Activated naive CD4-positive, alpha-beta T cell treated with anti-CD3 and anti-CD28 coated beads, Interleukin-2, amount 10 ng/mL, durations not matched to agents 7 days and 5 days (primary cell): ENCODE data around the gene RP9.

ENCODE experiments used
- CTCF ChIA-PET: fragments of 350-600 bp; sonication (Branson Sonifier 250); formaldehyde crosslinking; loops from one replicate; lab custom pipeline; 2021; ENCODE audit warnings: antibody characterized with exemption; lab: Charles Lee
- DNase-seq: peaks from one replicate; pipeline ENCODE4 v3.0.0-alpha.2; 2020
- H3K27ac Mint-ChIP-seq: one replicate; pipeline ENCODE4 v1.8.0; 2021; ENCODE audit warnings: mild to moderate bottlenecking, moderate library complexity, mixed read lengths
- H3K27me3 Mint-ChIP-seq: one replicate; pipeline ENCODE4 v1.8.0; 2021; ENCODE audit warnings: mild to moderate bottlenecking, mixed read lengths
- H3K36me3 Mint-ChIP-seq: one replicate; pipeline ENCODE4 v1.8.0; 2021; ENCODE audit warnings: mixed read lengths
- H3K4me1 Mint-ChIP-seq: one replicate; pipeline ENCODE4 v1.8.0; 2021; ENCODE audit warnings: mixed read lengths
- H3K4me3 Mint-ChIP-seq: one replicate; pipeline ENCODE4 v1.8.0; 2021; ENCODE audit warnings: mild to moderate bottlenecking, moderate library complexity, mixed read lengths
- H3K9me3 Mint-ChIP-seq: one replicate; pipeline ENCODE4 v1.8.0; 2021; ENCODE audit warnings: mixed read lengths

Gene RP9

DNA sequence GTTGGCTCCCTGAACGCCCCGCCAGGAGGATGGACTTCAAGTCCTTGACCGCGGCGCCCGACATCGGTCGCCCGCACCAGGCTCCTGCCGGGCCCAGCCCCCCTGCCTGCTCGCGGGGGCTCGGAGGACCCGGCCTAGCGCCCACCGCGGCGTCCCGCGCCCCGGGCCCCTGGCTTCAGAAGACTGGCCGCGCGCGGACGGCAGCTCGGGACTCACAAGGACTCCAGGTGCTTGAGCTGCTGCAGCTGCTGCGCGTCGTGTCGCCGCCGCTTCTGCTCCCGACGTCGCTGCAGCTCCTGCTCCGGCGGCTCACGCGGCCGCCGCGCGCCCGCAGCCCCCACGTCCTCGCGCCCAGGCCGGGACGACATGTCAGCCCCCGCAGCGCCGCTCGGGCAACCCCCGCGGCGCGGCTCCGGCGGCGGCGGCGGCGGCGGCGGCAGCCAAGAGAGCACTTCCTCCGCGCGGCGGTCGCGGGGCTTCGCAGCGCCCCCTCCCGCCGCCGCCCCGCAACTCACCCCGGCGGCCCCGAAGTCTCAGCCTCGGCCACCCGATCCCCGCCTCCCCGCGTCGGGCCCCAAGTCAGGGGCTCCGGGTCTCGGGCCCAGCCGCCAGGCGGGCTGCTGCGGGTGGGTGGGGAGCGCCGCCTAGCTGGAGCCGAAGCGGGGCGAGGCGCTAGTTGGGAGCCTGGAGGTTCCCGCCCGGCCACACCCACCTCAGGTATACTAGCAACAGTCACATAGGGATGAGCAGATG, at the start of gene RP9:
TSS of gene RP9 (minus strand) at position 400 of the 753 bp plus-strand sequence. CDS start at position 368, 32 bp downstream.
- peak within 1 kb of the TSS; percentile 70 for H3K27ac Mint-ChIP-seq
- CTCF ChIA-PET, result interaction anchor here (0.6 to 4.3 kb wide), 19 partner anchors 18 to 660 kb away, joined by 3 to 46 read pairs (median 6); partner anchors contain the start of genes KBTBD2 and NT5C3A
- peak within 1 kb of the TSS; percentile 91 for H3K4me3 Mint-ChIP-seq
- peaks cover 36% of the 10 kb centered on the region for H3K4me1 Mint-ChIP-seq
- no peaks in the 10 kb centered on the region for H3K9me3 Mint-ChIP-seq
- H3K36me3 Mint-ChIP-seq, result no peaks in the 10 kb centered on the region
- DNase-seq, result peak; percentile 76
- H3K27me3 Mint-ChIP-seq, result peaks cover 39% of the 10 kb centered on the region

DNA sequence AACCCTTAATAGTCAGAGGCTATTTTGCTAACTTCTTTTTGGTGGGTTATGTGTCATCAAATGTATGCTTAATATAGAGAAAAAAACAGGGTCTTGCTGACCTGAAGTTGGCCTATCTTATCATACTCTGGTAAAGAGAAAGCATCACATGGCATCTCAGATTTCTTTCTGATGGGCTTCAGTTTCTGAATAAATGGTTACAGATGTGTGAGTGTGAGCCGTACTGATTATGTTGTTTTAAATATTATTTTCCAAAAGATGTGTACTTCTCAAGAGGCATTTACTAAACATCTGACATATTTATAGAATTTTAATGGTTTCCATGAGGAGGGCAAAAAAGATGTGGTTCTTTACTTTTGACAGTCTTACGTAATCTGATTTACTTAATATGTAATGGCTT, 48.6 kb upstream of the RP9 start:
- Mint-ChIP-seq H3K27ac (no peak overlapping the region), H3K36me3 (no peaks in the 10 kb centered on the region), H3K4me1 (no peaks in the 10 kb centered on the region), H3K4me3 (no peak overlapping the region), H3K9me3 (no peaks in the 10 kb centered on the region), H3K27me3 (no peaks in the 10 kb centered on the region)
- CTCF ChIA-PET, result no interaction called here
- no peak for DNase-seq

GRCh38 chr7:33157311-33157710, 48.1 kb upstream of the RP9 start:
- no peak for DNase-seq
- Mint-ChIP-seq H3K27ac (no peak overlapping the region), H3K4me1 (no peaks in the 10 kb centered on the region), H3K4me3 (no peak overlapping the region), H3K36me3 (no peaks in the 10 kb centered on the region), H3K27me3 (no peaks in the 10 kb centered on the region), H3K9me3 (no peaks in the 10 kb centered on the region)
- CTCF ChIA-PET, result no interaction called here

DNA sequence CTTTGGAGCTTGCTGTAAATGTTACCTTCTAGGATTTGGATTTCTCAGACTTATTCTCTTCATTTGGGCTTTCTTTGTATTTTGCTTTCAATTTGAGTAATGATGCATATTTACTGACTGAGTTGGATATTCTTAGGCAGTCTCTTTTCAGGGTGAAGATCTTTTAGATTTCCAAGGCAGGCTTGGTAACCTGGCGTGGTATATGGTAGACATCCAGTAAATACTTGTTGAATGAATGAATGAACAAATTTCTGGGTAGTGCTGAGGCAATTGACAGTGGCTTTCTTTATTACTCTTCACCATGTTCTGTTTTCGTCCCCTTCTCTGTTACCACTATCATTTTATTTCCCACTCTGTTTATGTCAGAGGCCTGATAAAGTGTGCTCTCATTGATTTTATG, 47.2 kb upstream of the RP9 start:
- Mint-ChIP-seq H3K9me3 (no peaks in the 10 kb centered on the region), H3K4me3 (no peak overlapping the region), H3K4me1 (no peaks in the 10 kb centered on the region), H3K36me3 (no peaks in the 10 kb centered on the region), H3K27ac (no peak overlapping the region), H3K27me3 (no peaks in the 10 kb centered on the region)
- DNase-seq, result no peak
- CTCF ChIA-PET, result no interaction called here

- no peak overlapping the region for H3K27ac Mint-ChIP-seq
- no peak for DNase-seq
- H3K36me3 Mint-ChIP-seq, result no peaks in the 10 kb centered on the region
- H3K4me1 Mint-ChIP-seq, result no peaks in the 10 kb centered on the region
- no peaks in the 10 kb centered on the region for H3K9me3 Mint-ChIP-seq
- no peaks in the 10 kb centered on the region for H3K27me3 Mint-ChIP-seq
- H3K4me3 Mint-ChIP-seq, result no peak overlapping the region
- CTCF ChIA-PET, result no interaction called here
Measured at GRCh38 chr7:33155811-33156210, 46.6 kb upstream of the RP9 start.

- no peak overlapping the region for H3K27ac Mint-ChIP-seq
- H3K27me3 Mint-ChIP-seq, result no peaks in the 10 kb centered on the region
- H3K9me3 Mint-ChIP-seq, result no peaks in the 10 kb centered on the region
- no peaks in the 10 kb centered on the region for H3K36me3 Mint-ChIP-seq
- DNase-seq, result no peak
- CTCF ChIA-PET, result no interaction called here
- no peak overlapping the region for H3K4me3 Mint-ChIP-seq
- no peaks in the 10 kb centered on the region for H3K4me1 Mint-ChIP-seq
Measured at GRCh38 chr7:33152087-33152486, 42.9 kb upstream of the RP9 start.

DNA sequence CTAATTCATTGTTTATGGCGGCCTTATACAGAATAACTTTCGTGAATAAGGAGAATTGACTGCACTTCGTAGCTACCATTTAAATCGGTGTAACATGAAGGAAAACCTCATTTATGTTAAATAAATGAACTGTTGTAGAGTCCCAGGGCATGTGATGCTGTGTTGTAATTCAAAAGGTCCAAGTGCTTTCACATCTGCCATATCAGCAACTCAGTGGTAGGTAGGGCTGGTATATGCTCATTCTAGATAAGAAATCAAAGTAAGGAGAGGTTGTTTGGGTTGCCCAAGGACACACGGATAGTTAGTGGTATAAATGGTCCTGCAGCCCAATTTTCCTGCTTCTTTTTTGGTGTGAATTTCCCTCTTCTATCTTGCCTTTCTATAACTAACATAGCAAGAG, 36.0 kb upstream of the RP9 start:
- H3K4me1 Mint-ChIP-seq, result peaks cover 5% of the 10 kb centered on the region
- no peak for DNase-seq
- H3K36me3 Mint-ChIP-seq, result no peaks in the 10 kb centered on the region
- no peak overlapping the region for H3K4me3 Mint-ChIP-seq
- H3K27ac Mint-ChIP-seq, result no peak overlapping the region
- H3K27me3 Mint-ChIP-seq, result no peaks in the 10 kb centered on the region
- CTCF ChIA-PET, result no interaction called here
- peaks cover 5% of the 10 kb centered on the region for H3K9me3 Mint-ChIP-seq

GRCh38 chr7:33143996-33144718, 35.0 kb upstream of the RP9 start:
- CTCF ChIA-PET, result no interaction called here
- no peak overlapping the region for H3K4me3 Mint-ChIP-seq
- no peaks in the 10 kb centered on the region for H3K36me3 Mint-ChIP-seq
- peaks cover 5% of the 10 kb centered on the region for H3K4me1 Mint-ChIP-seq
- H3K27ac Mint-ChIP-seq, result no peak overlapping the region
- peaks cover 5% of the 10 kb centered on the region for H3K9me3 Mint-ChIP-seq
- no peaks in the 10 kb centered on the region for H3K27me3 Mint-ChIP-seq
- DNase-seq, result no peak

DNA sequence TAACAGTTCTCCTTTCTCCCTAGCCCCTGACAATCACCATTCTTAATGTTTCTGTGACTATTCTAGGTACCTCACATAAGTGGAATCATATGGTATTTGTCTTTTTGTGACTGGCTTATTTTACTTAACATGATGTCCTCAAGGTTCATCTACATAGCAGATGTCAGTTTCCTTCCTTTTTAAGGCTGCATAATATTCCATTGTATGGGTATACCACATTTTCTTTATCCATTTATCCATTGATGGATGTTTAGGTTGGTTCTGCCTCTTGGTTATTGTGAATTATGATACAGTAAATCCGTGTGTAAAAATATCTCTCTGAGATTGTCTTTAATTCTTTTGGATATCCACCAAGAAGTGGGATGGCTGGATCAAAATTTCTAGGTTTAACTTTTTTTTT, 33.4 kb upstream of the RP9 start:
- DNase-seq, result no peak
- Mint-ChIP-seq H3K4me1 (peaks cover 5% of the 10 kb centered on the region), H3K36me3 (no peaks in the 10 kb centered on the region), H3K27ac (no peak overlapping the region), H3K27me3 (no peaks in the 10 kb centered on the region), H3K9me3 (peaks cover 5% of the 10 kb centered on the region), H3K4me3 (no peak overlapping the region)
- CTCF ChIA-PET, result no interaction called here

DNA sequence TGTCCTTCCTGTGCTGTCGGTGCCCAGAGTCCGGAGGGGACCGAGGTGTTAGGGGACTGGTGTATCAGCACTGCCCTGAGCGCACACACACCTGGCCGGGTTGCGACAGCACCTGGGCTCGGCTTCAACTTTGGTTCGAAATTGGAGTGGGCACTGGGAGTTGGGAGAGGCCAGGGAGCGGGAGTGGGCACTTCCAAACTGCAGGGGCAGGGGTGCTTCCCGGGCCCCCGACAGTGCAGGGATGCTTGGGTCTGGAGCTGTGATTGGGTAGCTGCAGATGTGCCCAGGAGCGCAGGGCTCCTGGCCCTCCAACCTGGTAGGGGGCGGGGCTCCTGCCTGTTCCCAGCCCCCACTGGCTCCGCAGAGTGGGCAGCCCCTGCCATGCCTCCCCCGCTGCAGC, 27.9 kb upstream of the RP9 start:
- peaks cover 3% of the 10 kb centered on the region for H3K36me3 Mint-ChIP-seq
- CTCF ChIA-PET, result no interaction called here
- DNase-seq, result no peak
- peaks cover 8% of the 10 kb centered on the region for H3K9me3 Mint-ChIP-seq
- no peaks in the 10 kb centered on the region for H3K27me3 Mint-ChIP-seq
- no peaks in the 10 kb centered on the region for H3K4me1 Mint-ChIP-seq
- no peak overlapping the region for H3K27ac Mint-ChIP-seq
- H3K4me3 Mint-ChIP-seq, result no peak overlapping the region

DNA sequence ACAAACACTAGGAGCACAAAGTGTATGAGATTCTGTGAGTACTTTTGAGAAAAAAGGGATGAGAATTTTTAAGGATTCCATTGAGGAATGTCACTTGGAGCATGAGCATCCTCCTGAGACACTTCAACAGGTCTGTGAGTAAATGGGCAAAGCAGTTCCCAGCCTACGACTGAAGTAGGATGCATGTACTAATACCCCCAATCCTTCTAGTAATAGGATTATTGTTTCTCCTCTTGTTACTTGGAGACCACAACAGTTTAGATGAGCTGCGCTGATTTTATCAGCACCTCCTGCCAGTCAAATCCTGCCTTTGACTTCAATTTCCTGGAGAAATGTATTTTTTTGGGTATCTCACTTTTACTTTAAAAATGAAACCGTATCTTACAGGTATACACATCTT, 21.0 kb upstream of the RP9 start:
- H3K9me3 Mint-ChIP-seq, result peaks cover 3% of the 10 kb centered on the region
- peak overlapping the region; percentile 86 for H3K27ac Mint-ChIP-seq
- CTCF ChIA-PET, result interaction anchor here (1.2 kb wide), 1 partner anchor 22 kb away, joined by 6 read pairs; no protein-coding TSS in a partner anchor
- H3K4me3 Mint-ChIP-seq, result peak overlapping the region; percentile 95
- H3K36me3 Mint-ChIP-seq, result no peaks in the 10 kb centered on the region
- peak; percentile 29 for DNase-seq
- peaks cover 11% of the 10 kb centered on the region for H3K27me3 Mint-ChIP-seq
- H3K4me1 Mint-ChIP-seq, result peaks cover 20% of the 10 kb centered on the region

DNA sequence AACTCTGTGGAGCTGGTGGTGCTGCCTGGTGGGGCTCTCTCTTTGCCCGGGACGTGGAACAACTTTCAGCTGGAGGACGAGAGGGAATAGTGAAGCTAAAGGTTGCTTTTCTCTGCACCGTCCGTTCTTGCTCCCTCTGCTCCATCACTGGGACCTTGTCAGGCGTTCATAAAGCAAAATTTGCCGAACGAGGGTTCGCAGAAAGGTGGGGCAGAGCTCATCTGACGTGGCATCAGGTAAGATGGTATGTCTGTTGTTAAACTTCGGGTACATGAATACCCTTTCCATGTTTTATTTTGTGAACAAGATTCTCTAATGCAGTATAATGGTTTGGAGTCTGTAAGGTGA, 20.6 kb upstream of the RP9 start:
- Mint-ChIP-seq H3K36me3 (no peaks in the 10 kb centered on the region), H3K4me1 (peaks cover 20% of the 10 kb centered on the region), H3K9me3 (peaks cover 3% of the 10 kb centered on the region), H3K27me3 (peaks cover 11% of the 10 kb centered on the region), H3K27ac (peak overlapping the region; percentile 86), H3K4me3 (peak overlapping the region; percentile 95)
- DNase-seq, result no peak
- CTCF ChIA-PET, result interaction anchor here (1.2 kb wide), 1 partner anchor 22 kb away, joined by 6 read pairs; no protein-coding TSS in a partner anchor

- Mint-ChIP-seq H3K9me3 (peaks cover 3% of the 10 kb centered on the region), H3K4me3 (peak within 1 kb of the TSS; percentile 95), H3K4me1 (peaks cover 20% of the 10 kb centered on the region), H3K27me3 (peaks cover 11% of the 10 kb centered on the region), H3K27ac (peak within 1 kb of the TSS; percentile 86), H3K36me3 (no peaks in the 10 kb centered on the region)
- peak; percentile 95 for DNase-seq
- CTCF ChIA-PET, result interaction anchor here (1.2 kb wide), 2 partner anchors 21 kb away, joined by 3 to 6 read pairs; no protein-coding TSS in a partner anchor
Measured at GRCh38 chr7:33128990-33129805, 20.0 kb upstream of the RP9 start, which contains the start of gene BBS9. TSS of gene BBS9 (plus strand) at chr7:33129564. CDS start at chr7:33146253, 16,689 bp downstream.

- H3K4me3 Mint-ChIP-seq, result peak overlapping the region; percentile 95
- H3K27me3 Mint-ChIP-seq, result peaks cover 11% of the 10 kb centered on the region
- H3K9me3 Mint-ChIP-seq, result peaks cover under 1% of the 10 kb centered on the region
- CTCF ChIA-PET, result interaction anchor here (1.2 kb wide), 1 partner anchor 20 kb away, joined by 3 read pairs; no protein-coding TSS in a partner anchor
- no peaks in the 10 kb centered on the region for H3K36me3 Mint-ChIP-seq
- H3K4me1 Mint-ChIP-seq, result peaks cover 20% of the 10 kb centered on the region
- H3K27ac Mint-ChIP-seq, result peak overlapping the region; percentile 86
- DNase-seq, result no peak
Measured at GRCh38 chr7:33128631-33128989, 19.4 kb upstream of the RP9 start.
